ENCODE results near the gene HCFC2.

GRCh38 chr12:104044158-104044557 is 20.2 kb upstream of the HCFC2 start:
- TF ChIP-seq POLR2AphosphoS5 (IDR thresholded peaks at IDR 0.05; ENCODE audit: low read depth) (no peak), CTCF (IDR thresholded peaks at IDR 0.05; ENCODE audit: insufficient read depth, low read length) (no peak), REST (IDR thresholded peaks at IDR 0.05; ENCODE audit: insufficient replicate concordance, low read depth) (no peak), GABPA (IDR thresholded peaks at IDR 0.05; ENCODE audit: low read depth) (no peak), SPI1 (IDR thresholded peaks at IDR 0.05; ENCODE audit: borderline replicate concordance, low read depth) (no peak)

Data from HL-60 (cell line).